GM21515 (cell line): ENCODE results near the gene TBC1D3H.
"Not testable (repeated sequence)": the region's sequence is repeated elsewhere in the genome, so short reads cannot be mapped to it uniquely, and the experiment has no call there.

Source experiments
- ATAC-seq: cut with Tn5 transposase; IDR thresholded peaks from one replicate; pipeline ENCODE4 v1.9.1; 2021; ENCODE audit not compliant: unreplicated experiment

The TBC1D3H gene

DNA sequence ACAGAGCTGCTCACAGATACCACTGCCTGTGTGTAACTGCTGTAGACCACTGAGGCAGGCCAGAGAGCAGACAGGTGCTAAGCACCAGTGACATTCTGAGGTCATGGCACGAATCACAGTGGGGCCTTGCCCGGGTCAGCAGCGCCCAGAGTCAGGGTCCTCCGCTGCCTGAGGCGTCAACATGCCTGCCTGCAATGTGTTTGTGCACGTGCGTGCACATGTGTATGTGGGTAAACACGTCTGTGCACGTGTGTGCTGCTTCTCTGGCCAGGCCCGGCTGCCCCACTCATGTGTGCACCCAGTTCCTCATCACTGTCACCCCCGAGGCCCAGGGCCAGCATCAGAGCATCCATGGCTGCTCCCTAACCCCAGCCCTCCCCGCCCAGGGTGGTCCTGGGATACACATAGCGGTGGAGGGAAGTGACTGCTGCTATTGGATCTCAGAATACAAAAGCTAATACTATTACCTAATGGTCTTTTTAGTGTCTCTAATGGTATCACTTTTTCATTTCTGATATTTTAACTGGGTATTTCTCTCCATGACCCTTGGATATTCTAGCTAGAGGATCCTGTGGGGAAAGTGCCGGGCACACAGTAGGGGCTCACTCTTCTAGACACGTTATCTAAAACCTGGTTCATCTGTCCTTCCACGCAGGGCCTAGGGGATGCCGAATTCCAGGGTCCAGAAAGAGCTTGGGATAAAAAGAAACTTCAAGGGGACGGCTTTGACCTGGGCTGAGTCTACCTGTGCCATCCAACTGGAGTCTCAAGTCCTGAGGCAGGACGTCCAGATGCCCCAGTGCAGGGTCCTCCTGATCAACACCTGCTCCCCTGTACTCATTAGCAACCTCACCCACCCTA lies at the start of gene TBC1D3H:
TBC1D3H (minus strand) TSS at position 51 of the 861 bp plus-strand sequence. CDS start 1,540 bp downstream, outside the sequence.
- not testable (repeated sequence) for ATAC-seq

DNA sequence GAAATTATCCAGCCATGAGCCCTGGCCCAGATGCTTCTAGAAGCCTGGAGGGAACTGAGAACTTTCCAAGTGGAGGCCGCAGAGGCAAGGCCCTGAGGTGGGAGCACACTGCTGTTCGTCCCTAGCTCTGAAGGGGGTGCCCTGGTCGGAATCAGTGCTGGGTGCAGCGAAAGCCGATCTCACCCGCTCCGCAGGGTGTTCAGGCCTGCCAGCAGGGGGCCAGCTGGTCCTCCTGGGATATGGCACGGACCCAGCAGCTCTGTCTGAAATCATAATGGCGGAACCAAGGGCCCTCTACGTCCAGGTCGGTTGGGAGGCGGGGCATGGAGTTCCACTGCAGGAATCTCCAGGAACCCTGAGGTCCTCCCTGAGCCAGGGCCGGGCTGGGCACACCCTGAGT lies 40.7 kb upstream of the TBC1D3H start:
- ATAC-seq, result not testable (repeated sequence)

DNA sequence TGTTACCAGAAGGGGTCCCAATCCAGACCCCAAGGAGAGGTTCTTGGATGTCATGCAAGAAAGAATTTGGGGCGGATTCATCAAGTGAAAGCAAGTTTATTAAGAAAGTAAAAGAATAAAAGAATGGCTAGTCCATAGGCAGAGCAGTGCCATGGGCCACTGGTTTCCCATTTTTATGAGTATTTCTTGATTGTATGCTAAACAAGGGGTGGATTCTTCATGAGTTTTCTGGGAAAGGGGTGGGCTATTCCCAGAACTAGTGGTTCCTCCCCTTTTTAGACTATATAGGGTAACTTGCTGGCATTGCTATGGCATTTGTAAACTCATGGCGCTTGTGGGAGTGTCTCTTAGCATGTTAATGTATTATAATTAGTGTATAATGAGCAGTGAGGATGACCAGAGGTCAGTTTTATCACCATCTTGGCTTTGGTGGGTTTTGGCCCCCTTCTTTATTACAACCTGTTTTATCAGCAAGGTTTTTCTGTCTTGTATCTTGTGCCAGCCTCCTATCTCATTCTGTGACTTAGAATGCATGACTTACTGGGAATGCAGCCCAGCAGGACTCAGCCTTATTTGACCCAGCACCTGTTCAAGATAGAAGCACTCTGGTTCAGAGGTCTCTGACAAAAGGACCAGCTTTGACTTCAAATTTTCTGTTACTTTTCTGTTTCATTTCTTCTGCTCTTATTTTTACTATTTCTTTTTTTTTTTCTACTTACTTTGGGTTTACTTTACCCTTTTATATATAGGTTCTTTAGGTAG lies 27.1 kb upstream of the TBC1D3H start:
- ATAC-seq, result not testable (repeated sequence)

DNA sequence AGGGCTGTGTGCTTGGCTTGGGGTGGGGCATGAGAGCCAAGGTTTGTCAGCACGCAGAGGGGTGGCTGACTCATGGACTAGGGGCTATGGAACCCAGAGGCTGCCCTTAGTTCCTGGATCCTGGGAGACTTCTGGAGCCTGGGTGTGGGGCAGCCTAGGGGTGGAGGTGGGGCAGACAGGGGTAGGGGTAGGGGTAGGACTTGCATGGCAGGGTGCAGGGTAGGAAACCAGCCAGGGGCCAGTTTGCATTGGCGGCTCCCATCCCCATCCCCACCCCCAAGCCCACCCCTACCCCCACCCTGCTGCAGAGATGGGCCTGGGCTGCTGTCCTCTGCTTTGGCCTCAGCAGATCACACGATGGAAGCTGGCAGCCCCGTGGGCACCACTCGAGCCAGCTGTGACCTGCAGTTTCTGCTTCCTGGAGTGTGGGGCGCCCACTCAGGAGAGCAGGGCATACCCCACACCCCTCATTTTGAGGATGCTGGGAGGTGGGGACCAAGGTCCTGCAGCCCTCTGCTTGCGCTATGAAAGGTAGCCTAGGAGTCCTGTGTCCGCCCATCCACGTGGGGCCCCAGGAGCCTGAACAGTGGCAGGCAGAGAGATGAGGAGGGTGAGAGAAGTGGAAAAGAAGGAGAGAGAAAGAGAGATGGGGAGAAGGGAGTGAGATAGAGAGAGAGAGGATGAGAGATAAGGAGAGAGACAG lies 2.9 kb upstream of the TBC1D3H start:
- not testable (repeated sequence) for ATAC-seq

DNA sequence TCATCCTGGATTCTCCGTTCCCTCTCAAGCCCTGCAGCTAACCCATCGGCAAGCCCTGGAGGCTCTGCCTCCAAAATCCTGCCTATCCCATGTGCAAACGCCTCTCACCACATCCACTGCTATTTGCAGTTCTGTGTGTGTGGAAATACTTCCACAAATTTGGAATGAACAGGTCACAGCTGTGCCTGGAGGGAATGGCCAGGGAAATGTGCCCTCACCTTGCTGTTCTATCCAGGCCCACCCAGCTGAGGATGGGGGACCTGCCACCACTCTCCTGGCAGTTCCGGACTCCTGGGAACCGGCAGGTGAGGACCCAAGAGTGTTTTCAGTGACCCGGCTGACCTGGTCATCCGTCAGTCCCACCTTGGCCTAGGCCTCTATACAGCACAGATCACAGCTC lies 12.3 kb downstream of the TBC1D3H start:
- not testable (repeated sequence) for ATAC-seq

DNA sequence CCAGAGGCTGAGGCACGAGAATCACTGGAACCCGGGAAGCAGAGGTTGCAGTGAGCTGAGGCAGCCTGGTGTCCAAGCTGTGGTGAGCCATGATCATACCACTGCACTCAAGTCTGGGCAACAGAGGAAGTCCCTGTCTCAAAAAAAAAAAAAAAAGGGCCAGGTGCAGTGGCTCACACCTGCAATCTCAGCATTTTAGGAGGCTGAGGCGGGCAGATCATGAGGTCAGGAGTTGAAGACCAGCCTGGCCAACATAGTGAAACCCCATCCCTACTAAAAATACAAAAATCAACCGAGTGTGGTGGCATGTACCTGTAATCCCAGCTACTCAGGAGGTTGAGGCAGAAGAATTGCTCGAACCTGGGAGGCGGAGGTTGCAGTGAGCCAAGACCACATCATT lies 25.7 kb downstream of the TBC1D3H start:
- not testable (repeated sequence) for ATAC-seq
